Nephron (organoid): ENCODE results near the gene PKN3.
"Not testable (repeated sequence)": the region's sequence is repeated elsewhere in the genome, so short reads cannot be mapped to it uniquely, and the experiment has no call there.

Source experiments
- H3K27ac Mint-ChIP-seq, 3 experiments: 2 replicates each; pipeline ENCODE4 v1.8.0; 2020; ENCODE audit warnings: mixed read lengths in 3 of 3, mild to moderate bottlenecking in 2 of 3, moderate library complexity in 1 of 3
- H3K27me3 Mint-ChIP-seq: 2 replicates; pipeline ENCODE4 v1.8.0; 2021; ENCODE audit warnings: low read depth, mild to moderate bottlenecking, moderate library complexity, mixed read lengths
- H3K36me3 Mint-ChIP-seq: 2 replicates; pipeline ENCODE4 v1.8.0; 2020; ENCODE audit warnings: low read depth, mixed read lengths
- H3K4me1 Mint-ChIP-seq: 2 replicates; pipeline ENCODE4 v1.8.0; 2020; ENCODE audit warnings: mixed read lengths
- H3K4me3 Mint-ChIP-seq, 3 experiments: 2 replicates each; pipeline ENCODE4 v1.8.0; 2020; ENCODE audit warnings: mild to moderate bottlenecking in 3 of 3, mixed read lengths in 3 of 3, moderate library complexity in 2 of 3
- H3K9me3 Mint-ChIP-seq: 2 replicates; pipeline ENCODE4 v1.8.0; 2020; ENCODE audit warnings: mixed read lengths
- CTCF ChIP-seq, 3 experiments: fragments of 200-600 bp; sonication (generic); IDR thresholded peaks; one replicate each; pipeline ENCODE4 v1.5.0; 2021; ENCODE audit warnings: antibody characterized with exemption in 3 of 3; ENCODE audit not compliant: unreplicated experiment in 3 of 3

Gene PKN3

GRCh38 chr9:128689293-128689774 is 13.0 kb upstream of the PKN3 start:
- Mint-ChIP-seq H3K27me3 (no peaks in the 10 kb centered on the region), H3K9me3 (no peaks in the 10 kb centered on the region), H3K27ac (peak overlapping the region in 1 of 3 experiments; percentile 77), H3K4me1 (peaks cover 40% of the 10 kb centered on the region), H3K36me3 (peaks cover 29% of the 10 kb centered on the region), H3K4me3 (peak overlapping the region; percentile 64 to 74 (median 71))
- TF ChIP-seq CTCF (IDR thresholded peaks at IDR 0.05; ENCODE audit: unreplicated experiment in 3 of 3), result no peak

- H3K27ac Mint-ChIP-seq, result peak overlapping the region; percentile 84 to 97 (median 91)
- no peaks in the 10 kb centered on the region for H3K27me3 Mint-ChIP-seq
- peak overlapping the region; percentile 97 to 98 (median 97) for H3K4me3 Mint-ChIP-seq
- H3K9me3 Mint-ChIP-seq, result no peaks in the 10 kb centered on the region
- no peak for TF ChIP-seq CTCF (IDR thresholded peaks at IDR 0.05; ENCODE audit: unreplicated experiment in 3 of 3)
- H3K4me1 Mint-ChIP-seq, result peaks cover 33% of the 10 kb centered on the region
- peaks cover 36% of the 10 kb centered on the region for H3K36me3 Mint-ChIP-seq
Observed at GRCh38 chr9:128689820-128690683, 12.3 kb upstream of the PKN3 start.

- Mint-ChIP-seq H3K27me3 (no peaks in the 10 kb centered on the region), H3K9me3 (no peaks in the 10 kb centered on the region), H3K27ac (peak overlapping the region; percentile 84 to 97 (median 91)), H3K4me3 (peak overlapping the region; percentile 97 to 98 (median 97)), H3K36me3 (peaks cover 36% of the 10 kb centered on the region), H3K4me1 (peaks cover 28% of the 10 kb centered on the region)
- no peak for TF ChIP-seq CTCF (IDR thresholded peaks at IDR 0.05; ENCODE audit: unreplicated experiment in 3 of 3)
Observed at GRCh38 chr9:128690684-128691034, 11.6 kb upstream of the PKN3 start.

DNA sequence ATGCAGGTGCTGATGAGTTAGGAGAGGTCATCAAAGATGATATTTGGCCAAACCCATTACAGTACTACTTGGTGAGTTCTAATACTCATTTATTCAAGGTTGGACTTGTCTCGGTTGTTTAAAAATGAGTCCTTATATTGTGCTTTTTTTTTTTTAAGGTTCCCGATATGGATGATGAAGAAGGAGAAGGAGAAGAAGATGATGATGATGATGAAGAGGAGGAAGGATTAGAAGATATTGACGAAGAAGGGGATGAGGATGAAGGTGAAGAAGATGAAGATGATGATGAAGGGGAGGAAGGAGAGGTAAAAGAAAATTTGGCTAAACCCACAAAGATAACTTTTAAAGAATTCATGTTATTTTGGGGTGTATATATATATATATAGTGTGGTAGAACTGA is 8.6 kb upstream of the PKN3 start:
- not testable (repeated sequence) for H3K27me3 Mint-ChIP-seq, H3K9me3 Mint-ChIP-seq, H3K4me3 Mint-ChIP-seq
- Mint-ChIP-seq H3K27ac (peak overlapping the region in 1 of 3 experiments; percentile 1), H3K36me3 (peaks cover 54% of the 10 kb centered on the region), H3K4me1 (peaks cover 14% of the 10 kb centered on the region)

- H3K9me3 Mint-ChIP-seq, result no peaks in the 10 kb centered on the region
- peaks cover 14% of the 10 kb centered on the region for H3K4me1 Mint-ChIP-seq
- H3K27me3 Mint-ChIP-seq, result no peaks in the 10 kb centered on the region
- H3K4me3 Mint-ChIP-seq, result peak overlapping the region in 1 of 3 experiments; percentile 32
- no peak overlapping the region for H3K27ac Mint-ChIP-seq
- H3K36me3 Mint-ChIP-seq, result peaks cover 54% of the 10 kb centered on the region
- TF ChIP-seq CTCF (IDR thresholded peaks at IDR 0.05; ENCODE audit: unreplicated experiment in 3 of 3), result no peak
Observed at GRCh38 chr9:128694344-128694743, 8.0 kb upstream of the PKN3 start.

DNA sequence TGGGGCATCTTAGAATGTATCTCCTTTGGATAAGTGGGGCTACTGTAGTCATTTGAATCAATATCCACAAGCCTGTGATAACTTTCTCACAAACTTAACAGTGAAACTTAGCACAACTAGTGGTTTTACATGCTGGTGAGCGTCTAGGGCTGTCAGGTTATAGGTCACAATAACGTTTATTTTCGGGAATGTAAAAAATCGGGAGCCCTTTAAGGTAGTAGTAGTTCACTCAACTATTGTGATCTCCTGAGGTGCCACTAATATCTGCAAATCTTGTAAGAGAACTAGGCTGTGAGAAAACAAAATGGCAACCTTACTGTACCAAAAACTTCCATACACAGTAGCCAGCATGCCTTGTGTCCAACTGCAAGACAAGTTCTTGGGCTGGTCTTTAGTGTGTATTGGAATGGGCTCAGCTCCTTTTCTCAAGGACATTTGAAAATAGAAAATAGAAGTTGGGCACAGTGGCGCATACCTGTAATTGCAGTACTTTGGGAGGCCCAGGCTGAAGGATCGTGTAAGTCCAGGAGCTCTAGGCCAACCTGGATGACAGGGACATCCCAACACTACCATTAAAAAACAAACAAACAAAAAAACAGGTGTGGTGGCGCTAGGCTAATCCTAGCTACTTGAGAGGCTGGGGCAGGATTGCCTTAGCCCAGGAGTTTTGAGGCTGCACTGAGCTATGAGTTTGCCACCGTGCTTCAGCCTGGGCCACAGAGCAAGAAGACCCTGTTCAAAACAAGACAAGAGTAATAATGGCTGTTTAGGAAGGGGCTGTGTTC is 5.2 kb upstream of the PKN3 start:
- no peak overlapping the region for H3K4me3 Mint-ChIP-seq
- no peak for TF ChIP-seq CTCF (IDR thresholded peaks at IDR 0.05; ENCODE audit: unreplicated experiment in 3 of 3)
- H3K27me3 Mint-ChIP-seq, result no peaks in the 10 kb centered on the region
- H3K27ac Mint-ChIP-seq, result peak overlapping the region in 1 of 3 experiments; percentile 59
- no peaks in the 10 kb centered on the region for H3K9me3 Mint-ChIP-seq
- peaks cover 43% of the 10 kb centered on the region for H3K36me3 Mint-ChIP-seq
- peaks cover 7% of the 10 kb centered on the region for H3K4me1 Mint-ChIP-seq

DNA sequence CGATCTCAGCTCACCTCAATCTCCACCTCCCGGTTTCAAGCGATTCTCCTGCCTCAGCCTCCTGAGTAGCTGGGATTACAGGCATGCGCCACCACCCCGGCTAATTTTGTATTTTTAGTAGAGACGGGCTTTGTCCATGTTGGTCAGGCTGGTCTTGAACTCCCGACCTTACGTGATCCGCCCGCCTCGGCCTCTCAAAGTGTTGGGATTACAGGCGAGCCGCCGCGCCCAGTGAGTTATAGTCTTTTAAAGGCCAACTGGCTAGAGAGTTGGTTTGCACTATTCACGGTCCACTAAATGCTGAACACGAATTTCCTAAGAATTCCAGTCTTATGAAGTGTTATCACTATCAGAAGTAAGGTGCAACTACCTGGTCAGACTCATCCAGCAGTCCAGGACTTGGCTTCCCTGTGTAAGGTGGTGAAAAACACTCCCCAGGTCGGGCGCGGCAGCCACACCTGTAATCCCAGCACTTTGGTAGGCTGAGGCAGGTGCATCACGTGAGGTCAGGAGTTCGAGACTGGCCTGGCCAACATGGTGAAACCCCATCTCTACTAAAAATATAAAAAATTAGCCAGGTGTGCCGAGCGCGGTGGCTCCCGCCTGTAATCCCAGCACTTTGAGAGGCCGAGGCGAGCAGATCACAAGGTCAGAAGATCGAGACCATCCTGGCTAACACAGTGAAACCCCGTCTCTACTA is 3.1 kb upstream of the PKN3 start:
- peaks cover 25% of the 10 kb centered on the region for H3K36me3 Mint-ChIP-seq
- not testable (repeated sequence) for H3K4me1 Mint-ChIP-seq, H3K4me3 Mint-ChIP-seq, H3K27ac Mint-ChIP-seq, H3K9me3 Mint-ChIP-seq, H3K27me3 Mint-ChIP-seq
